Panc1 (cell line): ENCODE data around the gene SPINDOC.

Source experiments
- POLR2AphosphoS5 ChIP-seq: IDR thresholded peaks from 2 replicates; pipeline ENCODE4 v1.6.1; 2012; ENCODE audit warnings: mild to moderate bottlenecking, low read depth, low read length, moderate library complexity
- SIN3A ChIP-seq: IDR thresholded peaks from 2 replicates; pipeline ENCODE4 v1.6.1; 2012; ENCODE audit warnings: low read depth, mild to moderate bottlenecking, low read length, moderate library complexity, borderline replicate concordance; ENCODE audit not compliant: insufficient read depth
- TF ChIP-seq, protein P1 (sequence below): fragments of 450-650 bp; IDR thresholded peaks from 2 replicates; pipeline ENCODE4 v1.5.1; 2017; ENCODE audit warnings: mild to moderate bottlenecking

GRCh38 chr11:63847363-63847762 is 34.1 kb downstream of the SPINDOC start:
- TF ChIP-seq, protein P1, sequence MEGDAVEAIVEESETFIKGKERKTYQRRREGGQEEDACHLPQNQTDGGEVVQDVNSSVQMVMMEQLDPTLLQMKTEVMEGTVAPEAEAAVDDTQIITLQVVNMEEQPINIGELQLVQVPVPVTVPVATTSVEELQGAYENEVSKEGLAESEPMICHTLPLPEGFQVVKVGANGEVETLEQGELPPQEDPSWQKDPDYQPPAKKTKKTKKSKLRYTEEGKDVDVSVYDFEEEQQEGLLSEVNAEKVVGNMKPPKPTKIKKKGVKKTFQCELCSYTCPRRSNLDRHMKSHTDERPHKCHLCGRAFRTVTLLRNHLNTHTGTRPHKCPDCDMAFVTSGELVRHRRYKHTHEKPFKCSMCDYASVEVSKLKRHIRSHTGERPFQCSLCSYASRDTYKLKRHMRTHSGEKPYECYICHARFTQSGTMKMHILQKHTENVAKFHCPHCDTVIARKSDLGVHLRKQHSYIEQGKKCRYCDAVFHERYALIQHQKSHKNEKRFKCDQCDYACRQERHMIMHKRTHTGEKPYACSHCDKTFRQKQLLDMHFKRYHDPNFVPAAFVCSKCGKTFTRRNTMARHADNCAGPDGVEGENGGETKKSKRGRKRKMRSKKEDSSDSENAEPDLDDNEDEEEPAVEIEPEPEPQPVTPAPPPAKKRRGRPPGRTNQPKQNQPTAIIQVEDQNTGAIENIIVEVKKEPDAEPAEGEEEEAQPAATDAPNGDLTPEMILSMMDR: no peak
- TF ChIP-seq SIN3A (no peak), POLR2AphosphoS5 (no peak)
